Measurements from ENCODE around the gene WNT4.

DNA sequence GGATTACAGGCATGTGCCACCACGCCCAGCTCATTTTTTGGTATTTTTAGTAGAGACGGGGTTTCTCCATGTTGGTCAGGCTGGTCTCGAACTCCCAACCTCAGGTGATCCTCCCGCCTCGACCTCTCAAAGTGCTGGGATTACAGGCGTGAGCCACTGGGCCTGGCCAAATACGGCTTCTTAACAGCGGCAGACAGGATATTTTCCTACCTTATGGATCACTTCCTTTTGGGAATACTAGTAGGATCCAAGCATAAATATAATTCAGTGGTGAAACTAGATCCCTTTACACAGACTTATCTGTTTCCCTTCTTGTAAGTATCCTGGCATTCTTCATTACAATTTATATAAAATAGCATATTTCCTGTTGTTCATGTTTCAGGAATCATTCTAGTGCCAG is 40.9 kb downstream of the WNT4 start:
- TF ChIP-seq GABPA (IDR thresholded peaks at IDR 0.05; ENCODE audit: borderline replicate concordance, insufficient read depth, low read length) (no peak), ZNF274 (IDR thresholded peaks at IDR 0.05; ENCODE audit: borderline replicate concordance, extremely low read depth, low read length) (no peak), POLR2A (IDR thresholded peaks at IDR 0.05; ENCODE audit: control extremely low read depth in 1 of 2, low read depth in 2 of 2, low read length in 2 of 2) (no peak), BCL11A (IDR thresholded peaks at IDR 0.05; ENCODE audit: low read depth in 2 of 2, low read length in 2 of 2) (no peak), KDM4A (IDR thresholded peaks at IDR 0.05; ENCODE audit: low read depth, low read length, severe bottlenecking) (no peak)
- TF ChIP-seq, protein P1, sequence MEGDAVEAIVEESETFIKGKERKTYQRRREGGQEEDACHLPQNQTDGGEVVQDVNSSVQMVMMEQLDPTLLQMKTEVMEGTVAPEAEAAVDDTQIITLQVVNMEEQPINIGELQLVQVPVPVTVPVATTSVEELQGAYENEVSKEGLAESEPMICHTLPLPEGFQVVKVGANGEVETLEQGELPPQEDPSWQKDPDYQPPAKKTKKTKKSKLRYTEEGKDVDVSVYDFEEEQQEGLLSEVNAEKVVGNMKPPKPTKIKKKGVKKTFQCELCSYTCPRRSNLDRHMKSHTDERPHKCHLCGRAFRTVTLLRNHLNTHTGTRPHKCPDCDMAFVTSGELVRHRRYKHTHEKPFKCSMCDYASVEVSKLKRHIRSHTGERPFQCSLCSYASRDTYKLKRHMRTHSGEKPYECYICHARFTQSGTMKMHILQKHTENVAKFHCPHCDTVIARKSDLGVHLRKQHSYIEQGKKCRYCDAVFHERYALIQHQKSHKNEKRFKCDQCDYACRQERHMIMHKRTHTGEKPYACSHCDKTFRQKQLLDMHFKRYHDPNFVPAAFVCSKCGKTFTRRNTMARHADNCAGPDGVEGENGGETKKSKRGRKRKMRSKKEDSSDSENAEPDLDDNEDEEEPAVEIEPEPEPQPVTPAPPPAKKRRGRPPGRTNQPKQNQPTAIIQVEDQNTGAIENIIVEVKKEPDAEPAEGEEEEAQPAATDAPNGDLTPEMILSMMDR (IDR thresholded peaks at IDR 0.05; ENCODE audit: control extremely low read depth in 1 of 3, insufficient read depth in 1 of 3, low read depth in 1 of 3, low read length in 3 of 3), result no peak
- TF ChIP-seq, protein P2, sequence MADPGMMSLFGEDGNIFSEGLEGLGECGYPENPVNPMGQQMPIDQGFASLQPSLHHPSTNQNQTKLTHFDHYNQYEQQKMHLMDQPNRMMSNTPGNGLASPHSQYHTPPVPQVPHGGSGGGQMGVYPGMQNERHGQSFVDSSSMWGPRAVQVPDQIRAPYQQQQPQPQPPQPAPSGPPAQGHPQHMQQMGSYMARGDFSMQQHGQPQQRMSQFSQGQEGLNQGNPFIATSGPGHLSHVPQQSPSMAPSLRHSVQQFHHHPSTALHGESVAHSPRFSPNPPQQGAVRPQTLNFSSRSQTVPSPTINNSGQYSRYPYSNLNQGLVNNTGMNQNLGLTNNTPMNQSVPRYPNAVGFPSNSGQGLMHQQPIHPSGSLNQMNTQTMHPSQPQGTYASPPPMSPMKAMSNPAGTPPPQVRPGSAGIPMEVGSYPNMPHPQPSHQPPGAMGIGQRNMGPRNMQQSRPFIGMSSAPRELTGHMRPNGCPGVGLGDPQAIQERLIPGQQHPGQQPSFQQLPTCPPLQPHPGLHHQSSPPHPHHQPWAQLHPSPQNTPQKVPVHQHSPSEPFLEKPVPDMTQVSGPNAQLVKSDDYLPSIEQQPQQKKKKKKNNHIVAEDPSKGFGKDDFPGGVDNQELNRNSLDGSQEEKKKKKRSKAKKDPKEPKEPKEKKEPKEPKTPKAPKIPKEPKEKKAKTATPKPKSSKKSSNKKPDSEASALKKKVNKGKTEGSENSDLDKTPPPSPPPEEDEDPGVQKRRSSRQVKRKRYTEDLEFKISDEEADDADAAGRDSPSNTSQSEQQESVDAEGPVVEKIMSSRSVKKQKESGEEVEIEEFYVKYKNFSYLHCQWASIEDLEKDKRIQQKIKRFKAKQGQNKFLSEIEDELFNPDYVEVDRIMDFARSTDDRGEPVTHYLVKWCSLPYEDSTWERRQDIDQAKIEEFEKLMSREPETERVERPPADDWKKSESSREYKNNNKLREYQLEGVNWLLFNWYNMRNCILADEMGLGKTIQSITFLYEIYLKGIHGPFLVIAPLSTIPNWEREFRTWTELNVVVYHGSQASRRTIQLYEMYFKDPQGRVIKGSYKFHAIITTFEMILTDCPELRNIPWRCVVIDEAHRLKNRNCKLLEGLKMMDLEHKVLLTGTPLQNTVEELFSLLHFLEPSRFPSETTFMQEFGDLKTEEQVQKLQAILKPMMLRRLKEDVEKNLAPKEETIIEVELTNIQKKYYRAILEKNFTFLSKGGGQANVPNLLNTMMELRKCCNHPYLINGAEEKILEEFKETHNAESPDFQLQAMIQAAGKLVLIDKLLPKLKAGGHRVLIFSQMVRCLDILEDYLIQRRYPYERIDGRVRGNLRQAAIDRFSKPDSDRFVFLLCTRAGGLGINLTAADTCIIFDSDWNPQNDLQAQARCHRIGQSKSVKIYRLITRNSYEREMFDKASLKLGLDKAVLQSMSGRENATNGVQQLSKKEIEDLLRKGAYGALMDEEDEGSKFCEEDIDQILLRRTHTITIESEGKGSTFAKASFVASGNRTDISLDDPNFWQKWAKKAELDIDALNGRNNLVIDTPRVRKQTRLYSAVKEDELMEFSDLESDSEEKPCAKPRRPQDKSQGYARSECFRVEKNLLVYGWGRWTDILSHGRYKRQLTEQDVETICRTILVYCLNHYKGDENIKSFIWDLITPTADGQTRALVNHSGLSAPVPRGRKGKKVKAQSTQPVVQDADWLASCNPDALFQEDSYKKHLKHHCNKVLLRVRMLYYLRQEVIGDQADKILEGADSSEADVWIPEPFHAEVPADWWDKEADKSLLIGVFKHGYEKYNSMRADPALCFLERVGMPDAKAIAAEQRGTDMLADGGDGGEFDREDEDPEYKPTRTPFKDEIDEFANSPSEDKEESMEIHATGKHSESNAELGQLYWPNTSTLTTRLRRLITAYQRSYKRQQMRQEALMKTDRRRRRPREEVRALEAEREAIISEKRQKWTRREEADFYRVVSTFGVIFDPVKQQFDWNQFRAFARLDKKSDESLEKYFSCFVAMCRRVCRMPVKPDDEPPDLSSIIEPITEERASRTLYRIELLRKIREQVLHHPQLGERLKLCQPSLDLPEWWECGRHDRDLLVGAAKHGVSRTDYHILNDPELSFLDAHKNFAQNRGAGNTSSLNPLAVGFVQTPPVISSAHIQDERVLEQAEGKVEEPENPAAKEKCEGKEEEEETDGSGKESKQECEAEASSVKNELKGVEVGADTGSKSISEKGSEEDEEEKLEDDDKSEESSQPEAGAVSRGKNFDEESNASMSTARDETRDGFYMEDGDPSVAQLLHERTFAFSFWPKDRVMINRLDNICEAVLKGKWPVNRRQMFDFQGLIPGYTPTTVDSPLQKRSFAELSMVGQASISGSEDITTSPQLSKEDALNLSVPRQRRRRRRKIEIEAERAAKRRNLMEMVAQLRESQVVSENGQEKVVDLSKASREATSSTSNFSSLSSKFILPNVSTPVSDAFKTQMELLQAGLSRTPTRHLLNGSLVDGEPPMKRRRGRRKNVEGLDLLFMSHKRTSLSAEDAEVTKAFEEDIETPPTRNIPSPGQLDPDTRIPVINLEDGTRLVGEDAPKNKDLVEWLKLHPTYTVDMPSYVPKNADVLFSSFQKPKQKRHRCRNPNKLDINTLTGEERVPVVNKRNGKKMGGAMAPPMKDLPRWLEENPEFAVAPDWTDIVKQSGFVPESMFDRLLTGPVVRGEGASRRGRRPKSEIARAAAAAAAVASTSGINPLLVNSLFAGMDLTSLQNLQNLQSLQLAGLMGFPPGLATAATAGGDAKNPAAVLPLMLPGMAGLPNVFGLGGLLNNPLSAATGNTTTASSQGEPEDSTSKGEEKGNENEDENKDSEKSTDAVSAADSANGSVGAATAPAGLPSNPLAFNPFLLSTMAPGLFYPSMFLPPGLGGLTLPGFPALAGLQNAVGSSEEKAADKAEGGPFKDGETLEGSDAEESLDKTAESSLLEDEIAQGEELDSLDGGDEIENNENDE (IDR thresholded peaks at IDR 0.05; ENCODE audit: insufficient replicate concordance, low read length), result no peak
